NCI-H1105 (cell line): ENCODE data around the gene CACNA2D4.
"Not testable (repeated sequence)": the region's sequence is repeated elsewhere in the genome, so short reads cannot be mapped to it uniquely, and the experiment has no call there.

Experiments
- DNase-seq: peaks from one replicate; lab custom pipeline; 2025; lab: John Stamatoyannopoulos, UW

The CACNA2D4 gene, protein sequence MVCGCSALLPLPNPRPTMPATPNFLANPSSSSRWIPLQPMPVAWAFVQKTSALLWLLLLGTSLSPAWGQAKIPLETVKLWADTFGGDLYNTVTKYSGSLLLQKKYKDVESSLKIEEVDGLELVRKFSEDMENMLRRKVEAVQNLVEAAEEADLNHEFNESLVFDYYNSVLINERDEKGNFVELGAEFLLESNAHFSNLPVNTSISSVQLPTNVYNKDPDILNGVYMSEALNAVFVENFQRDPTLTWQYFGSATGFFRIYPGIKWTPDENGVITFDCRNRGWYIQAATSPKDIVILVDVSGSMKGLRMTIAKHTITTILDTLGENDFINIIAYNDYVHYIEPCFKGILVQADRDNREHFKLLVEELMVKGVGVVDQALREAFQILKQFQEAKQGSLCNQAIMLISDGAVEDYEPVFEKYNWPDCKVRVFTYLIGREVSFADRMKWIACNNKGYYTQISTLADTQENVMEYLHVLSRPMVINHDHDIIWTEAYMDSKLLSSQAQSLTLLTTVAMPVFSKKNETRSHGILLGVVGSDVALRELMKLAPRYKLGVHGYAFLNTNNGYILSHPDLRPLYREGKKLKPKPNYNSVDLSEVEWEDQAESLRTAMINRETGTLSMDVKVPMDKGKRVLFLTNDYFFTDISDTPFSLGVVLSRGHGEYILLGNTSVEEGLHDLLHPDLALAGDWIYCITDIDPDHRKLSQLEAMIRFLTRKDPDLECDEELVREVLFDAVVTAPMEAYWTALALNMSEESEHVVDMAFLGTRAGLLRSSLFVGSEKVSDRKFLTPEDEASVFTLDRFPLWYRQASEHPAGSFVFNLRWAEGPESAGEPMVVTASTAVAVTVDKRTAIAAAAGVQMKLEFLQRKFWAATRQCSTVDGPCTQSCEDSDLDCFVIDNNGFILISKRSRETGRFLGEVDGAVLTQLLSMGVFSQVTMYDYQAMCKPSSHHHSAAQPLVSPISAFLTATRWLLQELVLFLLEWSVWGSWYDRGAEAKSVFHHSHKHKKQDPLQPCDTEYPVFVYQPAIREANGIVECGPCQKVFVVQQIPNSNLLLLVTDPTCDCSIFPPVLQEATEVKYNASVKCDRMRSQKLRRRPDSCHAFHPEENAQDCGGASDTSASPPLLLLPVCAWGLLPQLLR

GRCh38 chr12:1918081-1918883, at the start of gene CACNA2D4:
TSS of gene CACNA2D4 (minus strand) at chr12:1918652. CDS start at chr12:1918473, 179 bp downstream.
- DNase-seq, result no peak

GRCh38 chr12:1966561-1967226, 48.2 kb upstream of the CACNA2D4 start:
- DNase-seq, result no peak

- no peak for DNase-seq
Observed at GRCh38 chr12:1965916-1966315, 47.5 kb upstream of the CACNA2D4 start.

GRCh38 chr12:1962051-1963020, 43.9 kb upstream of the CACNA2D4 start:
- DNase-seq, result no peak

DNA sequence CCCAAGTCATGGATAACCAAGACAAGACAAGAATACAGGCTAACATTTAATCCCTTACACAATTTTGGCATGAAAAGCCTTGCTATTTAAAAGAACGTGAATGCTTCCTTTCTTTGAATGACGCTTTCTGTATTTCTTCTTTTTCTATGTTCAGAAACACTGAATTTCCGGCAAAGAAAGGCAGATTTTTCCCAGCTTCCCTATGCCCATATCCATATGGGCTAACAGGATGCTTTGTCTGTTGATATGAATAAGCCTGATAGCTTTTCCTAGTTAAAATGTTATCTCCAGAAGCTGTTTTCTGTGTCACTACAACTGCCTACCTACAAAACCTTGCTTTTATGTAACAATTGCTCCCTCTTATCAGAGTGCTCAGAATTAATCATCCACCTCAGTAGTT, 38.3 kb upstream of the CACNA2D4 start:
- DNase-seq, result no peak

- DNase-seq, result no peak
Observed at GRCh38 chr12:1949771-1950470, 31.5 kb upstream of the CACNA2D4 start.

DNA sequence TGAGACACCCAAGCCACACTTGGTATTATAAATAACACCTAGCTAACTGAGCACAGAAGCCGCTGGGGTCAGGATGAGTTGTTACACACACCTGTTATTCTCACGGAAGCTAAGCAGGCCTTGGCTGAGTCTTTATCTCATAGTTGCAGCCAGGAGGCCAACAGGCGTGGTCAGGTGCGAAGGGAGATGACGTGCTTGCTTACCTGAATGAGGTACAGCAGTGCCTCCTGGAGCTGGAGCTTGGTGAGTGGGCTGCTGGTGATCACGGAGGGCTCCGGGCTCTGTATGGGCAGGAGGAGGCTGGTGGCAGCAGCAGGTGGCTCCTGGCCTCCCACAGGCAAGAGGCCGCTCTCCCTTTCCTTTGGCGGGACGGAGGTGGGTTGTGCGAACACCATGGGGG, 30.4 kb upstream of the CACNA2D4 start:
- DNase-seq, result no peak

DNA sequence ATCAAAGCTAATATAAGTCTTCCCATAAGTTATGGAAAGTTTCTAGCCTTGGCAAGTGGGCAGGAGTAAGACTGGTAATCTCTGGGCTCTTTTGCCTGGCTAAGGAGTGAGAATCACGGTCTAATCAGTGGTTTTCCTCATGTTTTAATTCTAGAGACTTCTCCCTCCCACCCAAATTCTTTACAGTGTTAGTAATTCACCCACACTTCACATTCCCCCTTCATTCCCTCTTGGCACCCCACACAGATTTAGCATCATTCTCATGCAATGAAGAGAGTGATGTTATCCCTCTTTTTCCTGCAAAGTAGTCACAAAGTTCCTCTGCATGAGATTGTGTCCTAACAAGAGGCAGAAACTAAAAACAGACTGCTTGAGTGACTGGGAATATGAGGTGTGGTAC, 28.6 kb upstream of the CACNA2D4 start:
- DNase-seq, result no peak

DNA sequence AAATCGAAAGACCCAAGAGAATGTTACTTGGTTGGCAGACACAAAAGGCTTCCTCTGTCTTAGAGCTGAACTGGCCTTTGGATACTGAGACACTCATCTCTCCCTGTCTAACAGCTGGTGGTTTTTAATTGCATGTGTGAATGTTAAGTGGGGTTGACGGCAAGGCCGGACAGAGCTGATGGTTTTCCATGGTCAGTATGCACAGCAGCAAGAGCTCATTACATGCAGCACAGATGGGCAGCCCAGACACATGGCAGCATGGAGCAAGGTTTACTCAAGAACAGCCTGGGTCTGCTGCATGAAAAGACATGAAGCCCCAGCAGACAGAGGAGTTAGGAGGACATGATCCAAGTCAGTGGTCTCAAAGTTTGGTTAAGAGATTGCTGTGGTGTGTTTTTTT, 27.8 kb upstream of the CACNA2D4 start:
- no peak for DNase-seq

DNA sequence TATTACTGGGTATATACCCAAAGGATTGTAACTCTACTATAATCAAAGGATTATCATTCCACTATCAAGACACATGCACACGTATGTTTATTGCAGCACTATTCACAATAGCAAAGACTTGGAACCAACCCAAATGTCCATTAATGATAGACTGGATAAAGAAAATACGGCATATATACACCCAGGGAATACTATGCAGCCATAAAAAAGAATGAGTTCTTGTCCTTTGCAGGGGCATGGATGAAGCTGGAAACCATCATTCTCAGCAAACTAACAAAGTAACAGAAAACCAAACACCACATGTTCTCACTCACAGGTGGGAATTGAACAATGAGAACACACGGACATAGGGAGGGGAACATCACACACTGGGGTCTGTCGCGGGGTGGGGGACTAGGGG, 27.1 kb upstream of the CACNA2D4 start:
- not testable (repeated sequence) for DNase-seq

DNA sequence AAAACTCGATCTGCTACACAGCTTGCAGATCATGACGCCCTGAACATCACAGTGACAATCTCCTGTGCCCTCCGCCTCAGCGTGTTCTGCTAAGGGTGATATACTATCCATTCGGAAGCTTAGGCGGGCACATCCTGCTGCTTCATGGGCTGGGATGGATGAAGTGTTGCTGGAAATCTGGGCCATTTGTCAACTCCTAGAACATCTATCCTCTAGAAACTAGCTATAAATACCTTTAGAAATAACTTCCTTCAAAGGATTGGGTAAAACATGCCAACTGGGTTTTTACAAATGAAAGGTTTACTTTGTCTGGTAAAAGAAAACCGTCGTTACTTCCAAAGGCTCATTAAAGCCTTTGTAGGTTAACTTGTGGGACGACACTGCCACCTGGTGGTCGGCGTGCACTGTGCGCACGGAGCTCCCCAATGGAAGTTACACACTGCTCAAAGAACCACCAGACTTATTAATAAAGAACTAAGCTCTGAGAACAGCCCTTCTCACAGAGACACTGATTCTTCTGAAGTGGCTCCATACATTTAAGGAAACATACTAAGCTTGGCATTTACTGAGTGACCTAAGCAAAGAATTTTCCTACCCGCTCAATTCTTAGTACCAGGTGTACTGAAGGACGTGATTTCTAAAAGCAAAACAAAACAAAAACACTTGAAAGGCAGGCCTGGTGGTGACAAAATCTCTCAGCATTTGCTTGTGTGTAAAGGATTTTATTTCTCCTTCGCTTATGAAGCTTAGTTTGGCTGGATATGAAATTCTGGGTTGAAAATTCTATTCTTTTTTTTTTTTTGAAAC, 21.6 kb upstream of the CACNA2D4 start:
- DNase-seq, result peak; percentile 56

- no peak for DNase-seq
Observed at GRCh38 chr12:1939331-1939730, 20.9 kb upstream of the CACNA2D4 start.

GRCh38 chr12:1937481-1938224, 19.2 kb upstream of the CACNA2D4 start:
- no peak for DNase-seq

- peak; percentile 74 for DNase-seq
Observed at GRCh38 chr12:1936406-1937320, 18.2 kb upstream of the CACNA2D4 start.

DNA sequence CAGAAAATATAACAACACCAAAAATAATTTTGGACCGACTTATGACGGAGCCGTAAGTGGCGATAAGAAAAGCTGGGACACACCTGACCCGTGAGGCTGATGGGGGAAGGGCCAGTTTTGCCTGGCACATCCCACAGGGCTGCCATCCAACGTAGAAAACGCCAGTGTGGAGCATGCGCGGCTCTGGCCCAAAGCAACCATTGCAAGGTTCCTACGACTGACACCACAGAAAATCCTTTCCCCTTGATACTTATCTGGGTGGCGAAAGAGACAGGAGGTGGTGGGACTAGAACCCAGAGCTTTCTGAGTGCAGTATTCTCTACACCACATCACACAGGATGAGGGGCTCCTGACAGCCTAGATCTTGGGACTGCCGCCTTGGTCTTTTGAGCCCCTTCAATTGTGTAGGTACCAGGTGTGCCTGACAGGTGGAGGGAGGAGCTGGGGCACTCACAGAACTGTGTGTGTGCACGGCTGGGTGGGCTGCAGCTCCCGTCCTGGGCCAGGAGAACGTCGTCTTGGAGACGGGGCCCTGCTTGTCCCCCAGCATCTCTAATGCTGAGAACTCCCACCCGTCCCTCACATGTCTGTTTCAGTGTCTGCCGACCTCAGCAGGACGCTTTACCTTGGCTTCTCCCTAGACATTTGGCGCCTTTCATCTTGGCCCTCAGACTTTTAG, 17.4 kb upstream of the CACNA2D4 start:
- DNase-seq, result no peak

DNA sequence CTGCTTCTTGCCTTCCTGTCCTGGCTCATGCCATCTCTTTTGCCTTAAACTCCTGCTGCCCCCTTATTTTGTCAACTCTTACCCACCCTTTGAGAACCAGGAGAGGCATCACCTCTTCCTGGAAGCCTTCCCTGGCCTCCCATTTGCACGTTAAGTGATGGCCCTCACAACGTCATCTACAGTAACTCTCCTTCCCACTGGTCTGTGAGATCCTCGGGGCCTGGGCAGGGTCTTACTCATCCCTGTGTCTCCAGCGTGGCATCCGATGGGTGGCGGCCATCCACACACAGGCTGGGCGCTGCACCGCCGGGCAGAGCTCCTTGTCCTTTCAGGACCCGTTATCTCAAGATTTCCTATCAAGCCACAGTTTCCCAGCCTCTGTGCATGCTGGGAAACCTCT, 16.8 kb upstream of the CACNA2D4 start:
- DNase-seq, result no peak
